HUES6 (cell line): Measurements from ENCODE around the gene F7.

Source experiments
- H3K27ac ChIP-seq: 2 replicates; pipeline ENCODE4 v1.7.0; 2013; ENCODE audit warnings: low read depth, mild to moderate bottlenecking, low read length, inconsistent platforms
- H3K27me3 ChIP-seq: 2 replicates; pipeline ENCODE4 v1.6.1; 2013; ENCODE audit warnings: low read length; ENCODE audit not compliant: control insufficient read depth, insufficient read depth
- H3K36me3 ChIP-seq: 2 replicates; pipeline ENCODE4 v1.6.1; 2013; ENCODE audit warnings: low read length; ENCODE audit not compliant: control insufficient read depth, insufficient read depth
- H3K4me1 ChIP-seq: 2 replicates; pipeline ENCODE4 v1.6.1; 2013; ENCODE audit warnings: low read length; ENCODE audit not compliant: control insufficient read depth, insufficient read depth
- H3K4me3 ChIP-seq: 2 replicates; pipeline ENCODE4 v1.5.1; 2013; ENCODE audit warnings: low read depth, low read length
- H3K9ac ChIP-seq: one replicate; pipeline ENCODE4 v1.6.1; 2013; ENCODE audit warnings: mild to moderate bottlenecking, low read length
- H3K9me3 ChIP-seq: 2 replicates; pipeline ENCODE4 v1.6.1; 2013; ENCODE audit warnings: low read depth, low read length; ENCODE audit not compliant: control insufficient read depth, insufficient read depth

The F7 gene

DNA sequence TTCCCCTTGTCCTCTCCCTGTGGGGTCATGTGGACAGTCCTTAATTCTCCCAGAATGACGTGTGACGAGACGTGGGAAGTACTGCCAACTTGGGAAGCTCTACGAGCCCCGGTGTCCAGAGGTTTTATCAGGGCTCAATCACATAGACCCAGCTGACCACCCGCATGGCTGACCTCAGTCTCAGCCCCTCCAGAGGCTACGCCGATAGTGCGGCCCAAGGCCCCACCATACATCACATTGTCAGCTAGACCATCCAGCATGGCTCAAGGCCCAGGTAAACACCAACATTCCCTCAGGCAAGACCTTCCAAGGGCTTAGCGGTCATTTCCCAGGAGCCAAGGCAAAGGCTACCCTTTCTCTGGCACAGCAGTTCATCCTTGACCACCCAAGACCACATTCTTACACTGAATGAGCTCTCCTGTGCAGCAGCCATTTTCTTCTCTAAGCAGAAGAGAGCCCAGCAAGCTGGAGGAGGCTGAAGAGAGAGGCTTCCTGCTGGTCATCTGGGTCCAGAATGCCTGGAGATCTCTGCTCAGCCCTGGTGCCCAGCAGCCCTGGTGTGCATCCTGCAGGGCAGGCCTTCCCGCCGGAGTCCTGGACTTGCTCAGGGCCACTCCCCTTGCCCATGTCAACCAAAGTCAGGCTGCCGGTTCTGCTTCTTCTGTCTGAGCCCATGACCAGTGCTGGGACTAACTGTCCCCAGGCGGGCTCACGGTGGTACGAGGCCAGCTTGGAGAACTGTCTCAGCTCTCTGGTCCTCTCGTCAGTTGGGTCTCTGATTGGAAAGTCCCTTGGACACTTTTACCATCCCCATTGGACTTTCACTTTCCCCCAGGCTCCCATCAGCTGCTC is 9.1 kb downstream of the F7 start:
- no peak overlapping the region for H3K4me3 ChIP-seq
- peaks cover 4% of the 10 kb centered on the region; the same call in 1 of the 2 replicates for H3K4me1 ChIP-seq
- H3K36me3 ChIP-seq = no peaks in the 10 kb centered on the region
- H3K9me3 ChIP-seq = peaks cover 4% of the 10 kb centered on the region; the same call in 1 of the 2 replicates
- no peak overlapping the region for H3K9ac ChIP-seq
- peaks cover 52% of the 10 kb centered on the region for H3K27me3 ChIP-seq
- no peak overlapping the region for H3K27ac ChIP-seq

DNA sequence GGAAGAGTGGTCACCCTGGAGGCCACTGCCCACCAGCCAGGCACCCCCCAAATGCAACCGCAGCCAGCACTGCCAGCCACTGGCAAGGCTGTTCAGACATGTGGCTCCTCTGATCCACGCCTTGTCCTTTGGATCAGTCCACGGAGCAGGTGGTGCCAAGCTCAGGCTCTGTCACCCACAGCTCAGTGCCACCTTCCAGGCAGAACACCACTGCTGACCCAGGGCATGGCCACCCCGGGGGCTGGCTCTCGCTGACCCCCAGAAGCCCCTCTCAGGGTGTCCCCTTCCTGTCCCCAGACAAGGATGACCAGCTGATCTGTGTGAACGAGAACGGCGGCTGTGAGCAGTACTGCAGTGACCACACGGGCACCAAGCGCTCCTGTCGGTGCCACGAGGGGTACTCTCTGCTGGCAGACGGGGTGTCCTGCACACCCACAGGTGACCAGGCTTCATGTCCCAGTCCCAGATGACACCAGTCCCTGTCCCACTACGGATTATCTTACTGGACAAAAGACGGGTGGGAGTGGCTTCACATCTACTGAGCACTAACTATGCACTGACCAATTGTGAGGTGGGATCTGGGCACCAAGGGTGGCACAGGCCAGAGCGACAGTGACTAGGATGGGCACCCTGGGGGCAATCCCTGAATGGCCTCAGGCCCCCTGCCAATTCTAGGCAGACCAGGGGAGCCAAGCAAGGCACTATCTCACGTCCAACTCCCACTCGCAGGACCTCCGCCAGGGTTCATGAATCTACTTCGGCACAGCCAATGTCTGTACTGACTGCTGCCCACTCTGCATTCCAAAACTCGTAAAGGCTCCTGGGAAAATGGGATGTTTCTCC is 10.0 kb downstream of the F7 start:
- Histone ChIP-seq H3K4me3 (no peak overlapping the region), H3K36me3 (no peaks in the 10 kb centered on the region), H3K27ac (no peak overlapping the region), H3K9me3 (peaks cover 4% of the 10 kb centered on the region; the same call in 1 of the 2 replicates), H3K27me3 (peaks cover 43% of the 10 kb centered on the region), H3K4me1 (peaks cover 4% of the 10 kb centered on the region; the same call in 1 of the 2 replicates), H3K9ac (no peak overlapping the region)

DNA sequence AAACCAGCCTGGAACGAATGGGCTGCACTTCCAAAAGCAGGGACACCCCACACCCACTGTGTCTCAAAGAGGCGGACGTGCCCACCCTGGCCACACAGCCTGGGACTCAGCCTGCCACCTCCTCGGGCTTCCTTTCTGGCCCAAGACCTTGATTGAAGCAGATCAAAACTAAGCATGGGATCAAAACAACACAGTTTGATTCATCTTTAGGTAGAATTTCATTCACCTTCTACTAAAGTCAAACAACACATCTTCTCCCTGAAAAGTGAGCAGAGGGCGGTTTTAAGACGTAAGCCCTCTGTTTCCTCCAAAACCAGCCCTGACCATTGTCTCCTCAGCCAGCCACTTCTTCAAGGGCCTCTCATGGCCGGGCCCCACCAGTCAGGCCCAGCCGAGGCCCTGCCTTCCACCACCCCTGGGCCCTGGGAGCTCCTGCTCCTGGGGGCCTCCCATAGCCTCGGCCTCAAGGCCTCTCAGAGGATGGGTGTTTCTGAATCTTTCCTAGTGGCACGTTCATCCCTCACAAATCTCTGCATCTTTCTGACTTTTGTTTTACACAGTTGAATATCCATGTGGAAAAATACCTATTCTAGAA is 10.7 kb downstream of the F7 start:
- Histone ChIP-seq H3K27me3 (peaks cover 36% of the 10 kb centered on the region), H3K27ac (no peak overlapping the region), H3K36me3 (no peaks in the 10 kb centered on the region), H3K4me3 (no peak overlapping the region), H3K4me1 (peaks cover 4% of the 10 kb centered on the region; the same call in 1 of the 2 replicates), H3K9me3 (peaks cover 4% of the 10 kb centered on the region; the same call in 1 of the 2 replicates), H3K9ac (no peak overlapping the region)

DNA sequence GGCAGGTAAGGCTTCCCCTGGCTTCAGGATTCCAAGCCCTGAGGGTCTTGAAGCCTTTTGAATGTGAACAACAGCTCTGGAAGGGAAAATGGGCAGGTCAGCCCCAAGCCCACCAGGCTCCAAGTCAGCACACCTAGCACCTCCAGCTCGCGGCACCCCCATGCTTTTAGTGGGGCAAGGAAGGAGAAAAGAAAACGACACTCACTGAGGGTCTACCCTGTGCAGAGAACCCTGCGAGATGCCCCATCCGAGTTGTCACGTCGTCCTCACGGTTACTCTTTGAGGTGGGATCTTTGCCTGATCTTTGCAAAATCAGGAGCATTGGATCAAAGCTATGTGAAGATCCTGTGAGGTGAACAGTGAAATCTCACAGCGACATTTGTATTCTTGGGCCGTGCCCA is 11.3 kb downstream of the F7 start:
- no peak overlapping the region for H3K4me3 ChIP-seq
- H3K27me3 ChIP-seq = peaks cover 33% of the 10 kb centered on the region
- H3K9me3 ChIP-seq = peaks cover 4% of the 10 kb centered on the region; the same call in 1 of the 2 replicates

DNA sequence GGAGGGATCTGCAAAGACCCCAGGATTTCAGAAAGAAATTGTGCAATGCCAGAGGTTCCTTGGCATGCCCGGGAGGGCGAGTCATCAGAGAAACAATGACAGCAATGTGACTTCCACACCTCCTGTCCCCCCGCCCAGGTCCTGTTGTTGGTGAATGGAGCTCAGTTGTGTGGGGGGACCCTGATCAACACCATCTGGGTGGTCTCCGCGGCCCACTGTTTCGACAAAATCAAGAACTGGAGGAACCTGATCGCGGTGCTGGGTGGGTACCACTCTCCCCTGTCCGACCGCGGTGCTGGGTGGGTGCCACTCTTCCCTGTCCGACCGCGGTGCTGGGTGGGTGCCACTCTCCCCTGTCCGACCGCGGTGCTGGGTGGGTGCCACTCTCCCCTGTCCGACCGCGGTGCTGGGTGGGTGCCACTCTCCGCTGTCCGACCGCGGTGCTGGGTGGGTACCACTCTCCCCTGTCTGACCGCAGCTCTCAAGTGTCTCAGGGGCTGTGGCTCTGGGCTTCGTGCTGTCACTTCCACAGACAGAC is 11.8 kb downstream of the F7 start:
- no peak overlapping the region for H3K9ac ChIP-seq
- no peaks in the 10 kb centered on the region for H3K36me3 ChIP-seq
- peaks cover 28% of the 10 kb centered on the region; the same call in 1 of the 2 replicates for H3K27me3 ChIP-seq
- peaks cover 4% of the 10 kb centered on the region; the same call in 1 of the 2 replicates for H3K4me1 ChIP-seq
- H3K4me3 ChIP-seq = no peak overlapping the region
- H3K9me3 ChIP-seq = peaks cover 4% of the 10 kb centered on the region; the same call in 1 of the 2 replicates
- H3K27ac ChIP-seq = no peak overlapping the region

More for the DNA sequence above, 11.3 kb downstream of the F7 start:
- H3K27ac ChIP-seq = no peak overlapping the region
- H3K4me1 ChIP-seq = peaks cover 4% of the 10 kb centered on the region; the same call in 1 of the 2 replicates
- H3K36me3 ChIP-seq = no peaks in the 10 kb centered on the region
- H3K9ac ChIP-seq = no peak overlapping the region

DNA sequence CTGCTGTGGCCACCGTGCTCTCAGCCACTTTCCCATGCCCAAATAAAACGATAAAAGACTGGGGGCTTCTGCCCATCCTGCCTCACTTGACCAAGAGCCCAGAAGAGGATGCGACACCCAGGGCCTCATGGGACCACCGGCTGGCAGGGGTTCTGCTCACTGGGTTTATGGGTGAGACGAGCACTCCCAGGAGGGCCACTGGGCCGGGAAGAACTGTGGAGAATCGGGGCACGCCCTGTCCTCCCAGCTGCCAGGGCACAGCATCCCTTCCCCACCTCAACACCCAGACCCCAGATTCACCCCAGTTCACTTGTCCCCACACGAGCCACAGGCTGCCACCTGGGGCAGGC is 12.3 kb downstream of the F7 start:
- Histone ChIP-seq H3K27me3 (peaks cover 23% of the 10 kb centered on the region; the same call in 1 of the 2 replicates), H3K4me3 (no peak overlapping the region), H3K9ac (no peak overlapping the region), H3K27ac (no peak overlapping the region), H3K9me3 (peaks cover 4% of the 10 kb centered on the region; the same call in 1 of the 2 replicates), H3K36me3 (no peaks in the 10 kb centered on the region), H3K4me1 (peaks cover 7% of the 10 kb centered on the region; the same call in 1 of the 2 replicates)

DNA sequence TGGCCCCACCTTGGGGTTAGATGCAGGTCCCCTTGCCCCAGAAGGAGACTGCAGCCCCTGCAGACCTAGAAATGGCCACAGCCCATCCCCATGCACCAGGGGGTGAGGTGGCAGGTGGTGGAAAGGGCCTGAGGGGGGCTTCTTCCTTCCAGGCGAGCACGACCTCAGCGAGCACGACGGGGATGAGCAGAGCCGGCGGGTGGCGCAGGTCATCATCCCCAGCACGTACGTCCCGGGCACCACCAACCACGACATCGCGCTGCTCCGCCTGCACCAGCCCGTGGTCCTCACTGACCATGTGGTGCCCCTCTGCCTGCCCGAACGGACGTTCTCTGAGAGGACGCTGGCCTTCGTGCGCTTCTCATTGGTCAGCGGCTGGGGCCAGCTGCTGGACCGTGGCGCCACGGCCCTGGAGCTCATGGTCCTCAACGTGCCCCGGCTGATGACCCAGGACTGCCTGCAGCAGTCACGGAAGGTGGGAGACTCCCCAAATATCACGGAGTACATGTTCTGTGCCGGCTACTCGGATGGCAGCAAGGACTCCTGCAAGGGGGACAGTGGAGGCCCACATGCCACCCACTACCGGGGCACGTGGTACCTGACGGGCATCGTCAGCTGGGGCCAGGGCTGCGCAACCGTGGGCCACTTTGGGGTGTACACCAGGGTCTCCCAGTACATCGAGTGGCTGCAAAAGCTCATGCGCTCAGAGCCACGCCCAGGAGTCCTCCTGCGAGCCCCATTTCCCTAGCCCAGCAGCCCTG is 12.8 kb downstream of the F7 start:
- H3K9me3 ChIP-seq = peaks cover 4% of the 10 kb centered on the region; the same call in 1 of the 2 replicates
- no peak overlapping the region for H3K27ac ChIP-seq
- H3K4me3 ChIP-seq = no peak overlapping the region
- H3K27me3 ChIP-seq = peaks cover 18% of the 10 kb centered on the region; the same call in 1 of the 2 replicates
- H3K36me3 ChIP-seq = no peaks in the 10 kb centered on the region
- peaks cover 13% of the 10 kb centered on the region; the same call in 1 of the 2 replicates for H3K4me1 ChIP-seq
- H3K9ac ChIP-seq = no peak overlapping the region

DNA sequence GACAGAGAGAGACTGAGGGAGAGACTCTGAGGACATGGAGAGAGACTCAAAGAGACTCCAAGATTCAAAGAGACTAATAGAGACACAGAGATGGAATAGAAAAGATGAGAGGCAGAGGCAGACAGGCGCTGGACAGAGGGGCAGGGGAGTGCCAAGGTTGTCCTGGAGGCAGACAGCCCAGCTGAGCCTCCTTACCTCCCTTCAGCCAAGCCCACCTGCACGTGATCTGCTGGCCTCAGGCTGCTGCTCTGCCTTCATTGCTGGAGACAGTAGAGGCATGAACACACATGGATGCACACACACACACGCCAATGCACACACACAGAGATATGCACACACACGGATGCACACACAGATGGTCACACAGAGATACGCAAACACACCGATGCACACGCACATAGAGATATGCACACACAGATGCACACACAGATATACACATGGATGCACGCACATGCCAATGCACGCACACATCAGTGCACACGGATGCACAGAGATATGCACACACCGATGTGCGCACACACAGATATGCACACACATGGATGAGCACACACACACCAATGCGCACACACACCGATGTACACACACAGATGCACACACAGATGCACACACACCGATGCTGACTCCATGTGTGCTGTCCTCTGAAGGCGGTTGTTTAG is 13.7 kb downstream of the F7 start:
- Histone ChIP-seq H3K4me1 (peaks cover 13% of the 10 kb centered on the region; the same call in 1 of the 2 replicates), H3K9me3 (peaks cover 4% of the 10 kb centered on the region; the same call in 1 of the 2 replicates)

DNA sequence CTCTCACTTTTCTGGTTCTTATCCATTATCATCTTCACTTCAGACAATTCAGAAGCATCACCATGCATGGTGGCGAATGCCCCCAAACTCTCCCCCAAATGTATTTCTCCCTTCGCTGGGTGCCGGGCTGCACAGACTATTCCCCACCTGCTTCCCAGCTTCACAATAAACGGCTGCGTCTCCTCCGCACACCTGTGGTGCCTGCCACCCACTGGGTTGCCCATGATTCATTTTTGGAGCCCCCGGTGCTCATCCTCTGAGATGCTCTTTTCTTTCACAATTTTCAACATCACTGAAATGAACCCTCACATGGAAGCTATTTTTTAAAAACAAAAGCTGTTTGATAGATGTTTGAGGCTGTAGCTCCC is 14.2 kb downstream of the F7 start:
- Histone ChIP-seq H3K27me3 (peaks cover 7% of the 10 kb centered on the region; the same call in 1 of the 2 replicates), H3K36me3 (no peaks in the 10 kb centered on the region), H3K9me3 (no peaks in the 10 kb centered on the region), H3K27ac (no peak overlapping the region), H3K4me3 (no peak overlapping the region), H3K9ac (no peak overlapping the region), H3K4me1 (peaks cover 13% of the 10 kb centered on the region; the same call in 1 of the 2 replicates)

More for the DNA sequence above, 13.7 kb downstream of the F7 start:
- Histone ChIP-seq H3K27me3 (peaks cover 12% of the 10 kb centered on the region; the same call in 1 of the 2 replicates), H3K9ac (no peak overlapping the region), H3K36me3 (no peaks in the 10 kb centered on the region), H3K4me3 (no peak overlapping the region), H3K27ac (no peak overlapping the region)
